HG03159 (cell line): ENCODE data around the gene KCNQ1OT1.

Experiments
- ATAC-seq: cut with Tn5 transposase; IDR thresholded peaks from one replicate; pipeline ENCODE4 v1.9.1; 2021; ENCODE audit warnings: mild to moderate bottlenecking, moderate library complexity; ENCODE audit not compliant: unreplicated experiment

Gene KCNQ1OT1

DNA sequence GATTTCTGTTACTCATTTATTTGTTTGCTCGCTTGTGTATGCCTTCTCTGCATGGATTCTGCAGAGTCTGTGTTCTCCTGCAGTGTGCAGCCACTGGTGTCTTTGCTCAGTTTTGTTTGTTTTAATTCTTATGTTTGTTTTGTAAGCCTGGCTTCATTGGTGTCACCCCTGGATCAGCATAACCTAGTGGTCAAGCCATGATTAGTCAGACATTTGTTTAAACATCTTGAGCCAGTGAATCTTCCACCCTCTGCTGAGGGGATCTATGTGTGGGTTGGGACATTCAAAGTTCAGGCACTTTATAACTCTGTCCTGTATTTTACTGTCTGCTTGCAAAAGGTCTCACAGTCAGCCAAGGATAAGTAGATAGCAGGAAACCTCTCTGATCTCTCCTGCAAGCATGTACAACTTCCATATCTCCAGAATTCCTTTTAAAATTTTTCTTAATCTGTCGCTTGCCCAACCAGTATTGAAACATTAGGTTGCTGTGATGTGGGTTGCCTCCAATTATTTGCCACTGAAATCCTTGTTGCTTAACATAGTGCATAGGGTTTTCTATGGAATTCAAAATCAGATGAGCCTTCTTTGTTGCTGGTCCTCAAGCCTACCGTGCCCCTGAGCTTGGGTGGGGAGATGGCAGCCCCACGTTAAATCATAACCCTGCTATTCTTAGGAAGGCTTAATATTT, 86.8 kb downstream of the KCNQ1OT1 start:
- no peak for ATAC-seq

- ATAC-seq: no peak
Measured at GRCh38 chr11:2609345-2609744, 90.4 kb downstream of the KCNQ1OT1 start.

- no peak for ATAC-seq
Measured at GRCh38 chr11:2599561-2600189, 100.1 kb downstream of the KCNQ1OT1 start.

DNA sequence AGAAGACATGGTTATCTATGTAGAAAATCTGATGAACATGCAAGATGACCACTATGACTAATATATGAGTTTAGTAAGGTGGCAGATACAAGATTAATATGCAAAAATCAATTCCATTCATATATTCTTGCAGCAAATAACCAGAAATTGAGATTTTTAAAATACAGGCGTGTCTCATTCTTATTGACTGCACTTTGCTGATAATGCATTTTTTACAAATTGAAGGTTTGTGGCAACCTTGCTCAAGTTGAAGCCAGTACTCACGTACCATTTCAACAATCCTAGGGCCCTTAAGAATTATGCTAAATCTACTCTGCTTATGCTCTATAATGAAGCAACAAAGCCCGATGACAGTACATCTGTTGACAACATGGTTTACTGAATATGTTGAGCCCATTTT, 104.6 kb downstream of the KCNQ1OT1 start:
- no peak for ATAC-seq

GRCh38 chr11:2594267-2594666, 105.5 kb downstream of the KCNQ1OT1 start:
- ATAC-seq: no peak

DNA sequence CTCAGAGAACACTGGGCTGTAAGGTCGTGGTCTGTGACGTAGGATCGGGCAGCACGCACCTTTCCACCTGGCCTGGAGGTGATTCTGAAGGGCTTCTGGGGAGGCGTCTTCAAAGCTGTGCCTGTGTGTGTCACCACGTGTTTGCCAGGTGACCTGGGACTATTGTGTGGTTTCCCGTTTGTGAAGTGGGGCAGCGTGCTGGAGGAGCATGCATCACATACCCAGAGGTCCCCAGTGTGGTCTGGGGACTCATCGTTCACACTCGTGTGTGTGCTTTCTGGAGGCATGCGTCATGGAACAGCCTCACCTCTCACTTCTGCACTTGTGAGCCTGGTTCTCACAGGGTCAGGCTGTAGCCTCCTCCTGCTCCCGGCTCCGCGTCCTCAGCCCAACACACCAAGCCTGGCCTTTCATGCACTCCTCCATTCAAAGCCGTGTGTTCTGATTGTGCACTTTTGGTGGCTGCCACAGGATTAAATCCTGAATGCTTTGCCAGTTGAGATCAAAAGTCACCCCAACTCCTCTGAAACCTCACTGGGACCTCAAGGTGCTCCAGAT, 106.3 kb downstream of the KCNQ1OT1 start:
- no peak for ATAC-seq

DNA sequence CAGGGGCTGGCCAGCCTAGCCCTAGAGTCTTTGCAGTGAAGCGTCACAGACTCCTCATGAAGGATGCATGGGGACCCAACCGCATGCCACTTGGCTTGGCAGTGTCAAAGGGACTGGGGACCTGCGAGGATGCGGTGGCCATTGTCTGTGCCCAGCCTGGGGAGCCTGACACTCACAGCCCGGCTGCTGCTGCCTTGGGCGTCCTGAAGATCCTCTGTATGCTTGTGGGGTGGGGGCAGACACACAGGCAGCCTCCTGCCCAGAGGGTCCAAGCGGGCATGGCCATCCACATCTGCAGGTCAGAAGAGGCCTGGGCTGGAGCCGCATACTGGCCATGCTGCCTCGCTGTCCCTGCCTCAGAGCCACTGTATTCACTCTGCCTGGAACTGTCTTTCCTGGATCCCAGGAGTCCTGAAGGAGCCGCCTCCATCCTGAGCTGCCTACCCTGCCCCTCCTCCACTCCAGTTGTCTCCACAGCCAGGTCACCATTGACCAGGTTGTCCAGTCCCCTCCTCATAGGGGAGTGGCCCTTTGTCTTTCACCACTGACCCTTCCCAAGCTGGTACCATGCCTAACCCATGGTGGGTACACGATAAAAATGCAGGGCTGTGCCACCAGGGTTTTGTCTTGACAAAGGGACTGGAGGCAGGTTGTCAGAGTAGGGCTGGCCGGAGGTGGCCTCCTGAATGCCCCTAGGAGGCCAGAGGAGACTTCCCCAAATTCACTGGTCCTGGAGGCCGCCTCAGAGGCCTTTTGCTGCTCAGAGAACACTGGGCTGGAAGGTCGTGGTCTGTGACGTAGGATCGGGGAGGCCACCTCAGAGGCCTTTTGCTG, 107.0 kb downstream of the KCNQ1OT1 start:
- no peak for ATAC-seq

GRCh38 chr11:2591805-2592204, 108.0 kb downstream of the KCNQ1OT1 start:
- no peak for ATAC-seq

DNA sequence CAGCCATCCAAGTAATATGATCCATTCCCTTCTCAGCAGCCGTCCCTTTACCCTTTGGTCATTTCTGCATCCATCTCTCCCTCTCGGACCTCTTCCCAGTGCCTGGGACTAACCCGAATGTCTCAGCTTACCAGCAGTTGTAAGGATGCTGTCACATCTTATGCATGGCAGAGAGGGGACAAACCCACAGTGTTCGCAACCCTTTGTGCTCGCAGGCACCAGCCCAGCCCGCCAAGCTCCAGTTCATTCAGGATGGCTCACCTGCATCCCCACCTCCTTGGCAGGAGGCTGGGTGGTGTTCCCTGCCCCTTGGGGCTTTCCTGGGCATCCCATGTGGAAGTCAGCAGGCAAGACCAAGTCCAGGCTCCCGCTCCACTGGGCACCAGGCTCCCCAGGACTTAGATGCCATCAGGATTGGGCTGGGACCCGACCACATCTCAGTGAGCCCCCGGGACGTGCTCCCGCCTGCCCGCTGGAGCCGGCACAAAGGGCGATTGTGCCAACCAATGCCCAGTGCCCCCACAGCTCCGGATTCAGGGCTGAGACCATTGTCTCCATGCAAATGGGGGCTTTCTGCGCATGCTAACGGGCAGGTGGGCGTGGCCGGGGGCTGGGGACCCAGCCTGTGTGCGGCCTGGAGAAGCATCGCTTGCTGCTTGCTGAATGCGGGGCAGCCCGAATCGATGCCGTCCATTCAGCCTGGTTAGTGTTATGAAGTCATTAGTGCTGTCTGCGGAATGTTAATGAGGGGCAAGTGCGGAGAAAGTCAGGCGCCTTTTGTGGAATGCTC, 108.6 kb downstream of the KCNQ1OT1 start:
- ATAC-seq: no peak

DNA sequence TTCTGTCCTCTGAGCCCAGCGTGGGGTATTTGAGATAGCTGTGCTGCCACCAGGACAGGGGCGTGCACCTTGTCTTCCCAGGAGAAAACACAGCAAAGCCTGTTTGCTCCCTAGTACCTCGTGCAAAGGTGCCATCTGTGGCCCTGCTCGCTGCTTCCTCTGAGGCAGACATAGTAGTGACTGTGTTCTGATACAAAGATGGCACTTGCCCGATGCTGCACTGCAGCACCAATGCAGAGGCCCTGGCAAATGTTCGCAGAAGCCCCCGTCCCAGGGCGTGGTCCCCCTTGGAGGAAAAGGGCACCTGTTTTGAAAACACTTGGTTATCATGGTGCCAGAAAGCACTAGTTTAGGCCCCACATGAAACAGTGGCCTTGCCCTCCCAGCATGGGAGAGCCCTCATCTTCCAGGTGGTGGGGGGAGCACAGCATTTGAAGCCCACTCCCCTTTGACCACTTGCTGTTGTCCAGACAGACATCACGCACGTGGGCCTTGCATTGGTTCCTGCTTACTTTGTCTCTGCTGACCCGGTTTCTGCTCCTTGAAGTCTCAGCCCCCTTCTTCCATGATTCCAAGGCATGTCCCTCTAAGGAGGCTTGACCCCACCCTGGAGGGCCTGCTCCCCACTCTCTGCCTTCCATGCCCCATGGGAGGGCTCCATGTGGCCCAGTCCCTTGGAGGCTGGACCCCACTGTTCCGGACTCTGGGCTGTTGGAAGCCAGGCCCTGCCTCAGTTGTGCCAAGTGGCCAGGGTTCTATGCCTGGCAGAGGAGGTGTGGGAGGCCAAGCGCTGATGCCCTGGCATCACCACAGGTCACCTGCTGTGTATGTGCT, 109.4 kb downstream of the KCNQ1OT1 start:
- no peak for ATAC-seq

DNA sequence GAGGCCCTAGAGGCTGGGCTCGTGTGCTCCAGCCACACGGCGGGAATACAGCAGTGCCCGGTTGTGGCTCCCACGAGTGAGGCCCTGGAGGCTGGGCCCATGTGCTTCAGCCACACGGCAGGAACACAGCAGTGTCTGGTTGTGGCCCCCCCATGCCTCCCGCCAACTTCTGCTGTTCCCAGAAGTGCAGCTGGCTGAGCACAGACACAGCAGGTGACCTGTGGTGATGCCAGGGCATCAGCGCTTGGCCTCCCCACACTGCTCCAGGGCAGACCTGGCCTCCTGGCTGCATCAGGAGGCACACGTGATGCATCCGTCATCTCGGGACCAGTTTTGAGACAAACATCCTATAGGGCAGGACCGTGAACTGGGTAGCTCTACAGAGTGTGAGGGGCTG, 110.3 kb downstream of the KCNQ1OT1 start:
- no peak for ATAC-seq

DNA sequence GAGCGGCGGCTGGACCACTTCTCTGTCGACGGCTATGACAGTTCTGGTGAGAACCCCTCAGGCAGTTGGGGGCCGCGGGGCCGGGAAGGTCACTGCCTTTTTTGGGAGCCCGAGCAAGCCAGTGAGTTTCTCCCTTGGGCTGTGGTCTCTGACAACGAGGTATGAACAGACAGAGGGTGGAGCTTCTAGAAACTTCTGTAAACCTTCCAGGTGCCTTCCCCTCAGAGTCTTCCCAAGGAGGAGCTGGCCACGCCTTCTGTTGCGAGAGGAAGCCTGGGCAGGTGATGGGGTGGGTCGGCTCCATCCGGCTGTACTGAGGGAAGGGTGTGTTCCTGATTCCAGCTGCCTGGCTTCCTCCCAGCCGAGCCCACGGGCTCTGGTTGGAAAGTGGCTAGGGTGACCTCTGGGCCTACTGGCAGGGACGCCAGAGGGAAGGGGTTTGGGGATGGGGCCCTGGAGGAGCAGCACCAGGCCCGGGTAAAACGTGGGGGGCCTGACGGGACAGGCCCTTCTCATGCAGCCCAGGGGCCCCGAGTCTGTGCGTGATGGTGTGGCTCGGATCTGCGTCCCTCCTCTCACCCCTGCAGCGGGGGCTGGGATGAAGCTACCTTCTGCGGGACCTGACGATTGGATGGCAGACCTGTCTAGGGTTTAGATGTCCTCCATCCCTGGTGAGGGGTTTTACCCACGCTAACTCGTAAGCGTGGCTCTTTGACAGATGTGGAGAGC, 110.8 kb downstream of the KCNQ1OT1 start:
- ATAC-seq: no peak

- no peak for ATAC-seq
Measured at GRCh38 chr11:2587976-2588748, 111.6 kb downstream of the KCNQ1OT1 start.

DNA sequence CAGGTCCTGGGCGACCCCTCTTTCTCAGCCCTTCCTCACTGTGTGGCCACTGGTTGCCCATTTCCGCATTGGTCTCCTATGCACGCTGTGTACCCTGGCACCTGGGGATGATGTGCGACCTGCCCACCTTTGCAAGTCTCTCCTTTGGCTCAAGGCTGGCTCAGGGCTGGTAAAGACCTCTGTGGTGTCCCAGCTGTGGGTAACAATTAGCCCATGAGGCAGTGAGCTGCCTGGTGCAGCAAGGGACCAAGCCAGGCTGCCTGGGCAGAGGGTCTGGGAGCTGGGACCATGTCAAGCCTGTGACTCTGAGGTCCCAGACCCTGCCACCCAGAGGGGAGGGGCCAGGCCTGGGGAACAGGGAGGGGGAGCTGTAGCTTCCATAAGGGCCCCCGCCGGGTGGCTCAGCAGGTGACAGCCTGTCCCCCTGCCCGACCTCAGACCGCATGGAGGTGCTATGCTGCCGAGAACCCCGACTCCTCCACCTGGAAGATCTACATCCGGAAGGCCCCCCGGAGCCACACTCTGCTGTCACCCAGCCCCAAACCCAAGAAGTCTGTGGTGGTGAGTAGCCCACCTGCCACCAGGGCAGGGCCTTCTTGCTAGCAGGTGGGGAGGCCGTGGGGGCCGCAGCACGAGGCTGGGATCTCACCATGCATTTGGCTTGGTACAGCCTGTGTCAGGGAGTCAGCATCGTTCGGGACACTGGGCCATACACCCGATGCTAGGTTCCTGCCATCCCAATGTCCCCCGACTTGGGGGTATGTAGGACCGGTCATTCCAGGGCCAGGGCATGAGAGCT, 112.5 kb downstream of the KCNQ1OT1 start:
- ATAC-seq: no peak

GRCh38 chr11:2586793-2587131, 113.0 kb downstream of the KCNQ1OT1 start:
- no peak for ATAC-seq

DNA sequence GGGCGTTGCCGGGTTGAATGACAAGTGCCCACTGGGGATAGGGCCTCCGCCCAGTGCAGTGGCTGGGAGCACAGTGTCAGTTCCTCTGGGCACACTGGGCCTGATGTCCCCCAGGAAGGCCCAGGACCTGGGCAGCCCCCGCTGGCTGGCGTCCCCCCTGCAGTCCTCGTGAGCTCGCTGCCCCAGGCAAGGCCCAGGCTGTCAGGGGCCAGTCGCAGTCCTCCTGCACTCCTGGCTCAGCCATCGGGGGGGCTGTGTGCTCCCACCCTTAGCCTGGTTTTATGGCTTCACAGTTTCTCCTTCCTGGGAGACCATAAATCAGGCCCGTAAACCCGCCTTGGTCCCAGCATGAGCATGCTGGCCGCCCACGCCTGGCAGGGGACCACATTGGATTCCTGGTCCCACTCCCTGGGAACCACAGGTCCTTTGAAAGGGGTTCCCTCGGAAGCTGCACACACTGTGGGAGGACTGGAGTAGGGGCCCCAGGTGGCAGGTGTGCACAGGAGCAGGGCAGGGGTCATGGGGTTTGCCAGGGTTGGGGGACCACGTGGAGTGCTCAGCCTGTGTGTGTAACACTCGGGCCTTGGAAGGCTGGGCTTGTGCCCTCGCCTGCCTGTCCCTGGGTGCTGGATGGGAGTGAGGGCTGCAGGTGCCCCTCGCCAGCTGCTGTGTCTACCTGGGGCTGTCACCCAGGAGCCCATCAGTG, 113.6 kb downstream of the KCNQ1OT1 start:
- no peak for ATAC-seq

DNA sequence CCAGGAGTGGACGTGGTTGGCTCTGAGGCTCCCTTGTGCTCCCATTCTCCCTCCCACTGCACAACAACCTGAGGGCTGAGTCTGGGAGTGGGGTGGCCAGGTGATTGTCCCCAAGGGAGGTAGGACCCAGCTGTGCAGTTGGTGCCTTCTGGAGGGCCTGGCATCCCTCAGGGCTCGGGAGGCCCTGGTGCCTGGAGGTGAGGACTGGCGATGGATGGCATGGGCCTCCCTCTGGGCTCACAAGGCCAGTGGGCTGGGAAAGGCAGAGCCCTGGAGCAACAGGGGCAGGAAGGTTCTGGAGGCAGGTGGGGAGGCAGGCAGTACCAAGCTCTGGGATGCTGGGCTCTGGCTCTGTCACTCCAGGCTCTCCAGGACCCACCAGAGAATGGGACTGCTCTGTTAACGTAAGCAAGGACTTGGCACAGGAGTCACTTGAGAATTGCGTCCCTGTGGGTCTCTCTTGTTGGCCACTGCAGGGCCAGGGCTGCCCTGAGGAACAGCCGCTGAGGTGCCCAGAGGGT, 114.2 kb downstream of the KCNQ1OT1 start:
- ATAC-seq: no peak
